ENCODE data around the gene STK32B. TPM values are rescaled to one million over a fixed set of nuclear protein-coding genes. Genes with fewer than 3 reads are reported as not detected.

The STK32B gene
- total and polyA plus RNA-seq, 2 experiments from 2014 or later: not detected

- Histone ChIP-seq H3K27me3 (no peaks in the 10 kb centered on the region), H3K4me1 (ENCODE audit: low read depth) (no peaks in the 10 kb centered on the region), H3K4me3 (no peak overlapping the region), H3K27ac (no peak overlapping the region), H3K36me3 (no peaks in the 10 kb centered on the region), H3K9me3 (ENCODE audit: low read depth) (no peaks in the 10 kb centered on the region)
- DNase-seq (ENCODE audit: low read depth in 1 of 2, low spot score in 1 of 2): no peak
- TF ChIP-seq CTCF (IDR thresholded peaks at IDR 0.05; ENCODE audit: low read depth, low read length): no peak
Measured at GRCh38 chr4:5100986-5101385, 49.7 kb downstream of the STK32B start.

- Histone ChIP-seq H3K4me1 (ENCODE audit: low read depth) (no peaks in the 10 kb centered on the region), H3K27ac (no peak overlapping the region), H3K36me3 (no peaks in the 10 kb centered on the region), H3K4me3 (no peak overlapping the region), H3K27me3 (no peaks in the 10 kb centered on the region), H3K9me3 (ENCODE audit: low read depth) (no peaks in the 10 kb centered on the region)
- TF ChIP-seq CTCF (IDR thresholded peaks at IDR 0.05; ENCODE audit: low read depth, low read length): no peak
- no peak for DNase-seq (ENCODE audit: low read depth in 1 of 2, low spot score in 1 of 2)
Measured at GRCh38 chr4:5101571-5101970, 50.3 kb downstream of the STK32B start.

- no peaks in the 10 kb centered on the region for H3K27me3 ChIP-seq
- TF ChIP-seq CTCF (IDR thresholded peaks at IDR 0.05; ENCODE audit: low read depth, low read length): no peak
- no peaks in the 10 kb centered on the region for H3K36me3 ChIP-seq
- DNase-seq (ENCODE audit: low read depth in 1 of 2, low spot score in 1 of 2): no peak
- no peaks in the 10 kb centered on the region for H3K4me1 ChIP-seq (ENCODE audit: low read depth)
- no peak overlapping the region for H3K4me3 ChIP-seq
- H3K9me3 ChIP-seq (ENCODE audit: low read depth): no peaks in the 10 kb centered on the region
- H3K27ac ChIP-seq: no peak overlapping the region
Measured at GRCh38 chr4:5110901-5111300, 59.6 kb downstream of the STK32B start.

GRCh38 chr4:5112333-5113095, 61.2 kb downstream of the STK32B start:
- no peak for TF ChIP-seq CTCF (IDR thresholded peaks at IDR 0.05; ENCODE audit: low read depth, low read length)
- DNase-seq (ENCODE audit: low read depth in 1 of 2, low spot score in 1 of 2): no peak
- H3K4me3 ChIP-seq: no peak overlapping the region

GRCh38 chr4:5114950-5115349, 63.7 kb downstream of the STK32B start:
- Histone ChIP-seq H3K36me3 (no peaks in the 10 kb centered on the region), H3K4me1 (ENCODE audit: low read depth) (no peaks in the 10 kb centered on the region)
- no peak for TF ChIP-seq CTCF (IDR thresholded peaks at IDR 0.05; ENCODE audit: low read depth, low read length)

More at GRCh38 chr4:5112333-5113095, 61.2 kb downstream of the STK32B start:
- H3K4me1 ChIP-seq (ENCODE audit: low read depth): no peaks in the 10 kb centered on the region
- no peaks in the 10 kb centered on the region for H3K27me3 ChIP-seq
- H3K36me3 ChIP-seq: no peaks in the 10 kb centered on the region
- no peaks in the 10 kb centered on the region for H3K9me3 ChIP-seq (ENCODE audit: low read depth)
- no peak overlapping the region for H3K27ac ChIP-seq

More at GRCh38 chr4:5114950-5115349, 63.7 kb downstream of the STK32B start:
- Histone ChIP-seq H3K4me3 (no peak overlapping the region), H3K9me3 (ENCODE audit: low read depth) (no peaks in the 10 kb centered on the region), H3K27ac (no peak overlapping the region), H3K27me3 (no peaks in the 10 kb centered on the region)
- no peak for DNase-seq (ENCODE audit: low read depth in 1 of 2, low spot score in 1 of 2)

Measured in cardiac muscle cell (in vitro differentiated cells and primary cell).